Measurements from ENCODE around the gene DOK4.
"Not testable (repeated sequence)": the region's sequence is repeated elsewhere in the genome, so short reads cannot be mapped to it uniquely, and the experiment has no call there.

Gene DOK4

GRCh38 chr16:57503366-57503765 lies 17.1 kb upstream of the DOK4 start:
- no peak for DNase-seq (ENCODE audit: extremely low spot score)
- TF ChIP-seq CTCF (IDR thresholded peaks at IDR 0.05; ENCODE audit: control extremely low read depth, extremely low read depth, low read depth, missing control alignments), result no peak
- CTCF ChIA-PET, result interaction anchor here (2.4 to 4.0 kb wide), 4 partner anchors 14 to 41 kb away, joined by 9 to 19 read pairs (median 11); partner anchors contain the start of gene POLR2C
- POLR2A ChIA-PET, result no interaction called here

- DNase-seq (ENCODE audit: extremely low spot score), result no peak
- CTCF ChIA-PET, result interaction anchor here (2.7 to 4.0 kb wide), 3 partner anchors 15 to 40 kb away, joined by 9 to 19 read pairs (median 12); partner anchors contain the start of gene POLR2C
Observed at GRCh38 chr16:57502048-57502775, 15.9 kb upstream of the DOK4 start.

GRCh38 chr16:57501492-57501891 lies 15.2 kb upstream of the DOK4 start:
- TF ChIP-seq CTCF (IDR thresholded peaks at IDR 0.05; ENCODE audit: control extremely low read depth, extremely low read depth, low read depth, missing control alignments), result no peak
- ChIA-PET POLR2A (no interaction called here), CTCF (interaction anchor here (0.9 to 4.0 kb wide), 5 partner anchors 16 to 74 kb away, joined by 3 to 19 read pairs (median 9); partner anchors contain the start of gene POLR2C)
- no peak for DNase-seq (ENCODE audit: extremely low spot score)

More at GRCh38 chr16:57502048-57502775, 15.9 kb upstream of the DOK4 start:
- POLR2A ChIA-PET, result no interaction called here
- TF ChIP-seq CTCF (IDR thresholded peaks at IDR 0.05; ENCODE audit: control extremely low read depth, extremely low read depth, low read depth, missing control alignments), result no peak

- ChIA-PET POLR2A (no interaction called here), CTCF (interaction anchor here (0.7 to 4.0 kb wide), 5 partner anchors 17 to 84 kb away, joined by 3 to 19 read pairs (median 6); partner anchors contain the start of gene POLR2C)
- no peak for TF ChIP-seq CTCF (IDR thresholded peaks at IDR 0.05; ENCODE audit: control extremely low read depth, extremely low read depth, low read depth, missing control alignments)
- DNase-seq (ENCODE audit: extremely low spot score), result no peak
Observed at GRCh38 chr16:57500578-57501111, 14.4 kb upstream of the DOK4 start.

GRCh38 chr16:57499941-57500340 lies 13.6 kb upstream of the DOK4 start:
- POLR2A ChIA-PET; DNase-seq (ENCODE audit: extremely low spot score): not testable (repeated sequence)
- CTCF ChIA-PET, result interaction anchor here (0.7 to 4.0 kb wide), 4 partner anchors 20 to 83 kb away, joined by 3 to 19 read pairs (median 9); partner anchors contain the start of gene POLR2C

GRCh38 chr16:57498031-57498430 lies 11.7 kb upstream of the DOK4 start:
- DNase-seq (ENCODE audit: extremely low spot score), result no peak
- ChIA-PET CTCF (interaction anchor here (3.0 kb wide), 1 partner anchor 22 kb away, joined by 8 read pairs; no protein-coding TSS in a partner anchor), POLR2A (no interaction called here)
- no peak for TF ChIP-seq CTCF (IDR thresholded peaks at IDR 0.05; ENCODE audit: control extremely low read depth, extremely low read depth, low read depth, missing control alignments)

GRCh38 chr16:57497121-57497520 lies 10.8 kb upstream of the DOK4 start:
- ChIA-PET CTCF (interaction anchor here (3.0 kb wide), 1 partner anchor 23 kb away, joined by 8 read pairs; no protein-coding TSS in a partner anchor), POLR2A (no interaction called here)
- TF ChIP-seq CTCF (IDR thresholded peaks at IDR 0.05; ENCODE audit: control extremely low read depth, extremely low read depth, low read depth, missing control alignments), result no peak
- no peak for DNase-seq (ENCODE audit: extremely low spot score)
